Endothelial cell of umbilical vein (primary cell): ENCODE data around the gene GLIS2. TPM values are rescaled to one million over a fixed set of nuclear protein-coding genes. Genes with fewer than 3 reads are reported as not detected.

Experiments
- BruUV-seq: library from RNA; stranded (reverse); fragments of 400-500 nt; replicated peaks from 2 replicates; lab custom pipeline; 2021; lab: Mats Ljungman, UMichigan
- CTCF ChIA-PET: fragments of 300-600, 350-600 bp; sonication (Branson Sonifier 250); formaldehyde crosslinking; loops from one replicate; lab custom pipeline; 2021; ENCODE audit warnings: antibody characterized with exemption, inconsistent platforms; lab: Charles Lee
- POLR2A ChIA-PET: fragments of 300-600, 350-600 bp; sonication (Branson Sonifier 250); formaldehyde crosslinking; loops from one replicate; lab custom pipeline; 2021; ENCODE audit warnings: antibody characterized with exemption, inconsistent platforms; lab: Charles Lee
- DNase-seq: peaks from one replicate; pipeline ENCODE4 v3.0.0-alpha.2; 2011; ENCODE audit warnings: low read depth, low spot score
- FAIRE-seq: peaks from 2 replicates; lab custom pipeline; 2011; peaks lifted over from hg19 to GRCh38; lab: Jason Lieb, UNC
- H2AFZ ChIP-seq: 2 replicates; pipeline ENCODE4 v1.6.0; 2012; ENCODE audit warnings: low read depth, low read length, control low read depth, inconsistent platforms
- H3K27ac ChIP-seq: 2 replicates; pipeline ENCODE4 v1.5.1; 2011; ENCODE audit warnings: low read depth, mild to moderate bottlenecking, control low read depth, low read length, moderate library complexity; ENCODE audit not compliant: insufficient read depth
- H3K27me3 ChIP-seq, 2 experiments: 2 replicates each; pipeline versions ENCODE4 v1.6.0 to v1.6.1; 2011; ENCODE audit warnings: low read length in 2 of 2, mixed read lengths in 1 of 2; ENCODE audit not compliant: control insufficient read depth in 2 of 2, insufficient read depth in 2 of 2
- H3K36me3 ChIP-seq, 2 experiments: 2 replicates in 1 of 2; 3 replicates in 1 of 2; pipeline ENCODE4 v1.5.1; 2011; ENCODE audit warnings: low read length in 2 of 2, mild to moderate bottlenecking in 1 of 2, moderate library complexity in 1 of 2; ENCODE audit not compliant: control insufficient read depth in 2 of 2, insufficient read depth in 2 of 2; ENCODE audit errors: extremely low read depth in 1 of 2
- H3K4me1 ChIP-seq: 3 replicates; pipeline ENCODE4 v1.5.1; 2011; ENCODE audit warnings: mild to moderate bottlenecking, low read length; ENCODE audit not compliant: control insufficient read depth, insufficient read depth; ENCODE audit errors: extremely low read depth
- H3K4me2 ChIP-seq: 2 replicates; pipeline ENCODE4 v1.6.1; 2011; ENCODE audit warnings: low read length, control low read depth, mixed read lengths; ENCODE audit not compliant: insufficient read depth
- H3K4me3 ChIP-seq, 3 experiments: fragments of 200-600 bp in 1 of 3; sonication (generic), shearing (Covaris generic) in 1 of 3; replicated peaks in 1 of 3; 2 replicates each; pipeline ENCODE4 v1.5.1; 2011 to 2016; ENCODE audit warnings: control low read depth in 3 of 3, low read length in 3 of 3, mild to moderate bottlenecking in 2 of 3, inconsistent platforms in 1 of 3, low read depth in 1 of 3, moderate library complexity in 1 of 3; ENCODE audit not compliant: insufficient read depth in 1 of 3
- H3K79me2 ChIP-seq: 2 replicates; pipeline ENCODE4 v1.6.0; 2012; ENCODE audit warnings: low read length, inconsistent platforms; ENCODE audit not compliant: control insufficient read depth, insufficient read depth
- H3K9ac ChIP-seq: replicated peaks from 2 replicates; pipeline ENCODE3; 2011; ENCODE audit warnings: low read length, control low read depth; ENCODE audit not compliant: insufficient read depth; ENCODE audit errors: extremely low read depth
- H3K9me1 ChIP-seq: replicated peaks from 3 replicates; pipeline ENCODE4 v1.6.0; 2011; ENCODE audit warnings: mild to moderate bottlenecking, low read length; ENCODE audit not compliant: control insufficient read depth, insufficient read depth; ENCODE audit errors: extremely low read depth
- H3K9me3 ChIP-seq: replicated peaks from 2 replicates; pipeline ENCODE4 v1.5.1; 2012; ENCODE audit warnings: low read length, inconsistent platforms; ENCODE audit not compliant: control insufficient read depth, insufficient read depth
- H4K20me1 ChIP-seq: replicated peaks from 2 replicates; pipeline ENCODE3; 2011; ENCODE audit warnings: mild to moderate bottlenecking, low read length; ENCODE audit not compliant: control insufficient read depth, insufficient read depth; ENCODE audit errors: extremely low read depth
- EZH2 ChIP-seq: IDR thresholded peaks from 2 replicates; pipeline ENCODE4 v1.6.1; 2012; ENCODE audit warnings: borderline replicate concordance, low read depth, mild to moderate bottlenecking, moderate library complexity, low read length, inconsistent platforms; ENCODE audit not compliant: severe bottlenecking
- FOS ChIP-seq: IDR thresholded peaks from 2 replicates; pipeline ENCODE4 v1.6.1; 2011; ENCODE audit warnings: mild to moderate bottlenecking, low read length, moderate library complexity, borderline replicate concordance; ENCODE audit not compliant: insufficient read depth
- GATA2 ChIP-seq: IDR thresholded peaks from 2 replicates; pipeline ENCODE4 v1.7.0; 2011; ENCODE audit warnings: low read depth, mild to moderate bottlenecking, moderate library complexity, mixed read lengths, low read length; ENCODE audit not compliant: insufficient read length, insufficient read depth
- MAX ChIP-seq: IDR thresholded peaks from 2 replicates; pipeline ENCODE4 v1.6.1; 2011; ENCODE audit not compliant: insufficient read depth, insufficient read length
- POLR2AphosphoS5 ChIP-seq: IDR thresholded peaks from 2 replicates; pipeline ENCODE4 v1.6.1; 2012; ENCODE audit warnings: low read depth, mild to moderate bottlenecking, control low read depth, low read length, moderate library complexity; ENCODE audit not compliant: insufficient read depth
- dilution Hi-C: fragments of 300-500 bp; cut with MboI; formaldehyde crosslinking; loops from one replicate; pipeline ENCODE4 v1.15.0; 2019; ENCODE audit warnings: low sequenced_read_pairs; ENCODE audit not compliant: extremely low pct_ligation_motif_present
- intact Hi-C: fragments of 100-400 bp; cut with micrococcal nuclease; formaldehyde crosslinking; loops from one replicate; pipeline ENCODE4 v1.10.0; 2022
- polyA plus RNA-seq, 4 experiments: library from polyadenylated mRNA; depleted of rRNA in 3 of 4; stranded (reverse) in 3 of 4; unstranded in 1 of 4; fragments of >200 nt; gene quantifications; 2 replicates each; pipeline versions ENCODE4 v1.2.1 to v1.2.3, GENCODE V29; 2011 to 2012; ENCODE audit warnings: missing spikeins in 1 of 4
- total RNA-seq: library from RNA; stranded (reverse); gene quantifications from 2 replicates; pipeline ENCODE4 v1.2.3, GENCODE V29; 2021

The GLIS2 gene
- total and polyA plus RNA-seq, 2 donors (not counting 3 experiments of a cell fraction or from before 2014, with no cell fraction given): 4.6 to 10.1 TPM

- FAIRE-seq: no peak
Observed at GRCh38 chr16:4377573-4378154, 61.8 kb downstream of the GLIS2 start.

DNA sequence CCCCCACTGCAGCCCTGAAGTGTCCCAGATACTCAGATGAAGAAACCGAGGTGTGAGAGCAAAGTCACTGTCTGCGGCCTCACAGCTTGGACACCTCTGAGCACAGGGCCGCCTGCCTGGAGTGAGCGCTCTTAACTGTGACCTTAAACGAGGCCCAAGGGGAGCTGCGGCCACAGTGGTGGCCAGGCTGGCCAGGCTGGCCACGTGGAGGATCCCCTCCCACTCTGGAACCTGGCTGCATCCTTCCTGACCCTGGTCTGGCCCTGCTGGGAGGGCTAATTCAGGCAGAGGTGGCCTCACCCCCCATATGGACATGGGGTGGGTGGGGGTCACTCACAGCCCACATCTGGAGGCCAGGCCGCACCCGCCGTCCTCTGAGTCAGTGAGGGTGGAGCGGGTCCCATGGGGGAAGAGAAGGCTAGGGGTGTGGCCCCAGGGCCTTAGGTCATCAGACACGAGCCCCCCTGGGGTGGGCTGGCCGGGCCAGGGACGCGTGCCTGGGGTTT, 62.3 kb downstream of the GLIS2 start:
- no peaks in the 10 kb centered on the region for H3K36me3 ChIP-seq
- no peaks in the 10 kb centered on the region for H4K20me1 ChIP-seq
- dilution Hi-C loops (no loop called here), intact Hi-C loops (no loop called here)
- H3K79me2 ChIP-seq: no peaks in the 10 kb centered on the region
- no peaks in the 10 kb centered on the region for H3K9me3 ChIP-seq
- peaks cover 2% of the 10 kb centered on the region for H3K4me1 ChIP-seq
- H3K27ac ChIP-seq: no peak overlapping the region
- no TSS peak for BruUV-seq
- H3K27me3 ChIP-seq: no peaks in the 10 kb centered on the region
- H3K9ac ChIP-seq: no peak overlapping the region
- TF ChIP-seq EZH2: no peak
- TF ChIP-seq FOS: no peak
- TF ChIP-seq GATA2: no peak
- TF ChIP-seq MAX: no peak
- no peak for FAIRE-seq
- no peak overlapping the region for H3K4me2 ChIP-seq
- CTCF ChIA-PET: interaction anchor here (1.0 to 2.6 kb wide), 7 partner anchors 9 to 88 kb away, joined by 3 to 17 read pairs (median 4); partner anchors contain the start of gene PAM16
- POLR2A ChIA-PET: interaction anchor here (0.6 kb wide), 1 partner anchor 1422 kb away, joined by 3 read pairs; no protein-coding TSS in a partner anchor
- no peak for DNase-seq
- H3K9me1 ChIP-seq: no peaks in the 10 kb centered on the region
- no peak overlapping the region for H2AFZ ChIP-seq
- H3K4me3 ChIP-seq: no peak overlapping the region

More at GRCh38 chr16:4377573-4378154, 61.8 kb downstream of the GLIS2 start:
- no TSS peak for BruUV-seq
- H3K36me3 ChIP-seq: no peaks in the 10 kb centered on the region
- no peak overlapping the region for H3K4me3 ChIP-seq
- H2AFZ ChIP-seq: no peak overlapping the region
- ChIA-PET POLR2A (no interaction called here), CTCF (interaction anchor here (1.1 to 2.6 kb wide), 6 partner anchors 8 to 87 kb away, joined by 3 to 17 read pairs (median 4); partner anchors contain the start of gene PAM16)
- H3K27ac ChIP-seq: no peak overlapping the region
- DNase-seq: no peak
- H4K20me1 ChIP-seq: no peaks in the 10 kb centered on the region
- intact Hi-C loops (no loop called here), dilution Hi-C loops (no loop called here)
- H3K4me2 ChIP-seq: no peak overlapping the region
- peaks cover 2% of the 10 kb centered on the region for H3K4me1 ChIP-seq
- H3K9ac ChIP-seq: no peak overlapping the region
- H3K27me3 ChIP-seq: no peaks in the 10 kb centered on the region
- H3K9me3 ChIP-seq: no peaks in the 10 kb centered on the region
- H3K79me2 ChIP-seq: no peaks in the 10 kb centered on the region
- no peak for TF ChIP-seq POLR2AphosphoS5
- H3K9me1 ChIP-seq: no peaks in the 10 kb centered on the region
